K562 (cell line): ENCODE data around the gene KIF6. TPM values are rescaled to one million over a fixed set of nuclear protein-coding genes. Genes with fewer than 3 reads are reported as not detected.
A peak's percentile ranks its signal among the peaks of the same experiment; 100 is the strongest.

Experiments
- CTCFL ChIP-seq: IDR thresholded peaks from 2 replicates; pipeline ENCODE4 v1.6.1; 2011; ENCODE audit warnings: borderline replicate concordance, low read depth, mild to moderate bottlenecking, moderate library complexity, low read length; ENCODE audit not compliant: insufficient read depth, poor library complexity, severe bottlenecking
- ELF1 ChIP-seq: fragments of 200-800 bp; sonication (Bioruptor generic); IDR thresholded peaks from 2 replicates; pipeline ENCODE4 v1.6.1; 2016; ENCODE audit warnings: missing genetic modification characterization, missing compliant biosample characterization
- HDAC1 ChIP-seq, 2 experiments: fragments of 450-650 bp; IDR thresholded peaks; 2 replicates each; pipeline ENCODE4 v1.6.1; 2016 to 2017; ENCODE audit warnings: inconsistent platforms in 1 of 2, mild to moderate bottlenecking in 1 of 2, moderate library complexity in 1 of 2
- RBM22 ChIP-seq: fragments of 200-400 bp; formaldehyde crosslinking; IDR thresholded peaks from 2 replicates; pipeline ENCODE4 v1.6.1; 2018; ENCODE audit warnings: low read length, low read depth; ENCODE audit not compliant: poor library complexity, severe bottlenecking
- REST ChIP-seq, 2 experiments: fragments of 450-650 bp; formaldehyde crosslinking in 1 of 2; IDR thresholded peaks; 2 replicates each; pipeline versions ENCODE4 v1.4.0 to v1.6.1; 2014 to 2020; ENCODE audit warnings: mild to moderate bottlenecking in 2 of 2, borderline replicate concordance in 1 of 2, low read depth in 1 of 2
- TEAD4 ChIP-seq, 2 experiments: sonication (generic) in 1 of 2; formaldehyde crosslinking in 1 of 2; IDR thresholded peaks; 2 replicates each; pipeline versions ENCODE4 v1.6.1 to v1.8.0; 2012 to 2022; ENCODE audit warnings: borderline replicate concordance in 1 of 2, inconsistent platforms in 1 of 2, low read length in 1 of 2, mild to moderate bottlenecking in 1 of 2, missing genetic modification reagents in 1 of 2
- ZKSCAN1 ChIP-seq: fragments of 150-350 bp; IDR thresholded peaks from 2 replicates; pipeline ENCODE4 v1.6.1; 2016; ENCODE audit warnings: low read depth, low read length
- ZNF77 ChIP-seq: fragments of 250-450 bp; sonication (Bioruptor Pico); IDR thresholded peaks from 2 replicates; pipeline ENCODE4 v1.5.0; 2020
- polyA plus RNA-seq, 8 experiments: library from polyadenylated mRNA; depleted of rRNA in 4 of 8; stranded (reverse) in 5 of 8; unstranded in 3 of 8; fragments of >200 nt; fragmentation: Nextera tagmentation in 2 of 8; fragmentation: Illumina TruSeq in 1 of 8; extraction: Ambion mirVana in 2 of 8; extraction: Trizol in 1 of 8; gene quantifications; 2 replicates each; pipeline versions ENCODE4 v1.2.1 to v1.2.3, GENCODE V29; 2011 to 2014; ENCODE audit warnings: inconsistent platforms in 1 of 8, missing spikeins in 1 of 8
- total RNA-seq, 7 experiments: library from RNA; depleted of rRNA in 6 of 7; stranded (reverse); fragments of >200 nt in 6 of 7; fragmentation: Illumina TruSeq in 2 of 7; extraction: Trizol in 2 of 7; gene quantifications; 2 replicates each; pipeline versions ENCODE4 v1.2.1 to v1.2.3, GENCODE V29; 2011 to 2021; ENCODE audit warnings: low replicate concordance in 1 of 7
- TF ChIP-seq, protein P1 (sequence below), 2 experiments: IDR thresholded peaks in 1 of 2; conservative IDR thresholded peaks in 1 of 2; 2 replicates each; pipeline ENCODE4 v1.6.1; 2016; ENCODE audit warnings: low read depth in 2 of 2, mild to moderate bottlenecking in 1 of 2, missing compliant biosample characterization in 1 of 2, missing genetic modification characterization in 1 of 2, moderate library complexity in 1 of 2

Gene KIF6
- total and polyA plus RNA-seq, 9 of the 15 experiments (the other 6 are each of a cell fraction or from before 2014, with no cell fraction given), result not detected

DNA sequence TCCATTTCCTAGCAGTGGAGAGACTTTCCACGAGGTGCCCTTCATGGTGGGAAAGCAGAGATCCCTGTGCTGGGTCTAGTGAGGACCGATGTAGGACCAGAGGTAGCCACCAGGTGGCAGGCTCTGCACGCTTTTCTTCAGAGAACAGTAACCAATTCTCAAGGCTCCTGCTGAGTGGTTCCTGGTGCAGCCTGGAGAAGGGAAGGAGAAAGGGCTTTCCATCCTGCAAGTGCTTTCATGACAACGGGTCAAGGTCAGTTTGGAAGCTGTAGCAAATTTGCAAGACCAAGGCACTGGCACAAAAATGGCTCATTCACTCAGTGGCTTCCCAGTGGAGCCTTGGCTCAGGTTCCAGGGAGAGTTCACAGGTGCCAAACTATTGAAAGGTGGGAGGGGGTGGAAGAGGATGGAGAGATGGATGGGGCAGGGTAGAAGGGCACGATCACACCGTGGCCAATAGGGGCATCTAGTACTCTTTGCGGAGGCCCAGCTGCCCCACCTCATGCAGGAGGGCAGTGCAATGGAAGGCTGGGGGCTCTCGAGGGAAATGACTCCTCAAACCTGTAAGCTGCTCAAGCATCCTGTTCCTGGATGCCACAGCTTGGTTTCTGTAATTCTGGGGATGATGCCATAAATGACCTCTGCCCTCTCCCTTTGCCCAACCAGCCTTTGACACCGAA is 377.2 kb downstream of the KIF6 start (continued):
- peak; percentile 45 for TF ChIP-seq REST (IDR thresholded peaks at IDR 0.05; ENCODE audit: borderline replicate concordance)
- no peak for TF ChIP-seq REST (CRISPR knock-in tag; IDR thresholded peaks at IDR 0.05; ENCODE audit: low read depth)
- TF ChIP-seq CTCFL, result no peak
- TF ChIP-seq RBM22, result no peak
- TF ChIP-seq, protein P1, sequence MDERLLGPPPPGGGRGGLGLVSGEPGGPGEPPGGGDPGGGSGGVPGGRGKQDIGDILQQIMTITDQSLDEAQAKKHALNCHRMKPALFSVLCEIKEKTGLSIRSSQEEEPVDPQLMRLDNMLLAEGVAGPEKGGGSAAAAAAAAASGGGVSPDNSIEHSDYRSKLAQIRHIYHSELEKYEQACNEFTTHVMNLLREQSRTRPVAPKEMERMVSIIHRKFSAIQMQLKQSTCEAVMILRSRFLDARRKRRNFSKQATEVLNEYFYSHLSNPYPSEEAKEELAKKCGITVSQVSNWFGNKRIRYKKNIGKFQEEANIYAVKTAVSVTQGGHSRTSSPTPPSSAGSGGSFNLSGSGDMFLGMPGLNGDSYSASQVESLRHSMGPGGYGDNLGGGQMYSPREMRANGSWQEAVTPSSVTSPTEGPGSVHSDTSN (CRISPR knock-in tag; IDR thresholded peaks at IDR 0.05; ENCODE audit: low read depth), result no peak
- TF ChIP-seq, protein P1 (tag; conservative IDR thresholded peaks at IDR 0.05; ENCODE audit: low read depth), result no peak
- TF ChIP-seq HDAC1 (IDR thresholded peaks at IDR 0.05), result no peak
- TF ChIP-seq TEAD4 (IDR thresholded peaks at IDR 0.05; ENCODE audit: low read length), result no peak
- no peak for TF ChIP-seq TEAD4 (CRISPR knock-in tag; IDR thresholded peaks at IDR 0.05; ENCODE audit: borderline replicate concordance)
- no peak for TF ChIP-seq ZNF77
- TF ChIP-seq ELF1 (tag), result no peak
- TF ChIP-seq ZKSCAN1, result no peak
